ENCODE results near the gene ATF4. TPM values are rescaled to one million over a fixed set of nuclear protein-coding genes. Genes with fewer than 3 reads are reported as not detected.

The ATF4 gene, protein sequence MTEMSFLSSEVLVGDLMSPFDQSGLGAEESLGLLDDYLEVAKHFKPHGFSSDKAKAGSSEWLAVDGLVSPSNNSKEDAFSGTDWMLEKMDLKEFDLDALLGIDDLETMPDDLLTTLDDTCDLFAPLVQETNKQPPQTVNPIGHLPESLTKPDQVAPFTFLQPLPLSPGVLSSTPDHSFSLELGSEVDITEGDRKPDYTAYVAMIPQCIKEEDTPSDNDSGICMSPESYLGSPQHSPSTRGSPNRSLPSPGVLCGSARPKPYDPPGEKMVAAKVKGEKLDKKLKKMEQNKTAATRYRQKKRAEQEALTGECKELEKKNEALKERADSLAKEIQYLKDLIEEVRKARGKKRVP
- total RNA-seq = 524 and 717 TPM in 2 replicates

GRCh38 chr22:39520226-39521105 is at the start of gene ATF4:
Gene ATF4, plus strand, starts transcription at chr22:39520562. Its CDS starts 884 bp downstream, at chr22:39521446.

DNA sequence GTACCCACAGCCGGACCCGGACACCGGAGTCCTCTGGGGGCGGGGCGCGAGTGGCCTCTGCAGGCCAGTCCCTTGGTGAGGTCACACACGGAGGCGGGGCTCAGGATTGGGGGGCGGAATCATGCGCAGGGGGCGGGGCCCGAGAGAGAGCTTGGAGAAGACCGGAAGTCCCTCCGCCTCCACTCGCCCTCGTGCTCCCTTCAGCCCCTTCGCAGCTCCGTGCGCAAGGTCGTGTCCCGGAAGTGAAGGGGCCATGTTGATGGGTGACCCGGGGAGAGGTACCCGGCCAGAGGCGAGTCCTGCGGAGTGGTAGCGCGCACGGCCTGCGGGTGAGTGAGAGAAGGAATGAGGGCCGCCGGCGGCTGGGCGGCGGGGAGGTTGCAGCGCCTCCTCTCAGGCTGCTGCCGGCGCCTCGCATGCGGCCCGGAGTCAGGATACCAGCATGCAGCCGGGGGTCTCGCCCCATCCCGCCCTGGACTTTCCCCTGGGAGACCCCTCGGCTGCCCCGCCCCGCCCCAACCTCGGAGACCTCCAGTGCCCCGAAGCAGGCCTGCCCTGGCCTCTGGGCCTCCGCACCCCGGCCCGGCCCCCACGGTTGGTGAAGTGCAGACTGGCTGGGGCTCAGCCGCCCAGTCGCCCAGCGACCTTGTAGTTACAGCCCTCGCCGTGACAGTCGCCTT is 18.1 kb upstream of the ATF4 start, which contains the start of gene MIEF1:
Gene MIEF1 (plus strand): TSS at position 182 of the 680 bp plus-strand sequence. CDS start 9,005 bp downstream, outside the sequence.

GRCh38 chr22:39532215-39533073 is 12.1 kb downstream of the ATF4 start, which contains the start of gene RPS19BP1:
Gene RPS19BP1, minus strand, starts transcription at chr22:39532748. Its CDS starts 10 bp downstream, at chr22:39532738.

GRCh38 chr22:39570665-39571064 is 50.3 kb downstream of the ATF4 start, which contains the start of gene CACNA1I:
Gene CACNA1I, plus strand, starts transcription at chr22:39570753. Its CDS starts 0 bp downstream, at chr22:39570753.

Other genes with a start within 250 kb of the ATF4 start
- gene RPL3, start 200.9 kb upstream of the ATF4 start, total RNA-seq = 1,959 and 2,032 TPM in 2 replicates
- gene SYNGR1, start 170.6 kb upstream of the ATF4 start, total RNA-seq = 0.70 TPM in 1 of 2 replicates, not detected in the other
- gene TAB1, start 120.8 kb upstream of the ATF4 start, total RNA-seq = 14.5 and 20.0 TPM in 2 replicates
- not detected in 2 replicates for gene MGAT3, start 63.5 kb upstream of the ATF4 start, total RNA-seq
- 20.5 and 25.4 TPM in 2 replicates for gene MIEF1, start 18.3 kb upstream of the ATF4 start, total RNA-seq
- 104 and 162 TPM in 2 replicates for gene RPS19BP1, start 12.2 kb downstream of the ATF4 start, total RNA-seq
- gene CACNA1I, start 50.2 kb downstream of the ATF4 start, total RNA-seq = under 0.01 TPM in 1 of 2 replicates, not detected in the other

Data from hair follicular keratinocyte (primary cell).